ENCODE data around the gene CHMP1B. TPM values are rescaled to one million over a fixed set of nuclear protein-coding genes. Genes with fewer than 3 reads are reported as not detected.

Gene CHMP1B
- total and polyA plus RNA-seq, 9 of the 15 experiments (the other 6 are each of a cell fraction or from before 2014, with no cell fraction given), result 12.3 to 29.9 (median 19.0) TPM

DNA sequence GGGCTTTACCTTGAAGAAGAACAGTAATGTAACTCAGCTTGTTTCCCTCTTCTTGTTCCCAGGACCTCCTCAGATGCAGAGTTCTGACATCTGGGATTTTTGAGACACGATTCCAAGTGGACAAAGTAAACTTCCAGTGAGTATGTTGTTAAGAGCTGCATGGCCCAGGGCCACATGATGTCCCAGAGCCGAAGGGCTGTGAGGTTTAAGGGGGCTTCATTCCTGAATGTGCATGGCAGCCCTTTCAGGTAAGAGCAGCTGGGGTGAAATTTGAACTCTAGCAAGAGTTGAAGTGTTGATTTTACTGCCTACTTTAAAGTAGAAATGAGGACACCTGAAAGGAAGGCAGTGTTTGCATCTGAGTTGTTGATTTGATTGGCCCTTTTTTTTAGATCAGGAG is 13.3 kb downstream of the CHMP1B start (continued):
- TF ChIP-seq, protein P1, sequence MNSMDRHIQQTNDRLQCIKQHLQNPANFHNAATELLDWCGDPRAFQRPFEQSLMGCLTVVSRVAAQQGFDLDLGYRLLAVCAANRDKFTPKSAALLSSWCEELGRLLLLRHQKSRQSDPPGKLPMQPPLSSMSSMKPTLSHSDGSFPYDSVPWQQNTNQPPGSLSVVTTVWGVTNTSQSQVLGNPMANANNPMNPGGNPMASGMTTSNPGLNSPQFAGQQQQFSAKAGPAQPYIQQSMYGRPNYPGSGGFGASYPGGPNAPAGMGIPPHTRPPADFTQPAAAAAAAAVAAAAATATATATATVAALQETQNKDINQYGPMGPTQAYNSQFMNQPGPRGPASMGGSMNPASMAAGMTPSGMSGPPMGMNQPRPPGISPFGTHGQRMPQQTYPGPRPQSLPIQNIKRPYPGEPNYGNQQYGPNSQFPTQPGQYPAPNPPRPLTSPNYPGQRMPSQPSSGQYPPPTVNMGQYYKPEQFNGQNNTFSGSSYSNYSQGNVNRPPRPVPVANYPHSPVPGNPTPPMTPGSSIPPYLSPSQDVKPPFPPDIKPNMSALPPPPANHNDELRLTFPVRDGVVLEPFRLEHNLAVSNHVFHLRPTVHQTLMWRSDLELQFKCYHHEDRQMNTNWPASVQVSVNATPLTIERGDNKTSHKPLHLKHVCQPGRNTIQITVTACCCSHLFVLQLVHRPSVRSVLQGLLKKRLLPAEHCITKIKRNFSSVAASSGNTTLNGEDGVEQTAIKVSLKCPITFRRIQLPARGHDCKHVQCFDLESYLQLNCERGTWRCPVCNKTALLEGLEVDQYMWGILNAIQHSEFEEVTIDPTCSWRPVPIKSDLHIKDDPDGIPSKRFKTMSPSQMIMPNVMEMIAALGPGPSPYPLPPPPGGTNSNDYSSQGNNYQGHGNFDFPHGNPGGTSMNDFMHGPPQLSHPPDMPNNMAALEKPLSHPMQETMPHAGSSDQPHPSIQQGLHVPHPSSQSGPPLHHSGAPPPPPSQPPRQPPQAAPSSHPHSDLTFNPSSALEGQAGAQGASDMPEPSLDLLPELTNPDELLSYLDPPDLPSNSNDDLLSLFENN (IDR thresholded peaks at IDR 0.05; ENCODE audit: low read depth in 2 of 2, low read length in 2 of 2), result no peak
- TF ChIP-seq NUFIP1 (IDR thresholded peaks at IDR 0.05; ENCODE audit: partially characterized antibody) (no peak), CHCHD3 (CRISPR knock-in tag; IDR thresholded peaks at IDR 0.05) (no peak), SRSF3 (IDR thresholded peaks at IDR 0.05; ENCODE audit: insufficient read depth, low read length) (no peak), U2AF1 (optimal IDR thresholded peaks at IDR 0.05; ENCODE audit: low read depth, low read length) (no peak)

DNA sequence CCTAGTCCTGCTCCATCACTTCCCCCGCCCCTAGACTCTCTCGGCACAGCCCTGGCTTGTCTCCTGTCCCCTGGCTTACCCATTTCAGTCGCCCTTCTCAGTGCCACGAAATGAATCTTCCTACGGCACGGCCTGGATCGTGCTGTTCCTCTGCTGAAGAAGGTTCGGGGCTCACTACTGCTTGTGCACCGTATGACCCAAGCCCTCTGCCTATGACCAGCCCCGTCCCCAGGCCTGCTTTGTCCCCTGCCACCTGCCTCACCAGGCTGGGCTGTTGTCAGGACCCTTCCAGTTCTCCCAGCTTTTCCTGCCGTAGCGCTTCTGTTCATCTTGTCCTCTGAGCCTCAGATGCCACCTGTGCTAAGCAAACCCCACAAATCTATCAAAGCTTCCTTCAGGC is 13.9 kb downstream of the CHMP1B start:
- H3K9me1 ChIP-seq (ENCODE audit: control insufficient read depth, insufficient read depth, low read length), result no peaks in the 10 kb centered on the region
- TF ChIP-seq SMARCC2 (IDR thresholded peaks at IDR 0.05; ENCODE audit: low read depth) (no peak), BCL6 (CRISPR knock-in tag; IDR thresholded peaks at IDR 0.05) (no peak), NCOA4 (IDR thresholded peaks at IDR 0.05; ENCODE audit: partially characterized antibody) (no peak), HNRNPH1 (optimal IDR thresholded peaks at IDR 0.05; ENCODE audit: low read depth, low read length) (no peak), SREBF1 (IDR thresholded peaks at IDR 0.05; ENCODE audit: borderline replicate concordance, low read depth, low read length) (no peak), EHMT2 (IDR thresholded peaks at IDR 0.05) (no peak), ZKSCAN8 (CRISPR knock-in tag; IDR thresholded peaks at IDR 0.05) (no peak), MAFK (IDR thresholded peaks at IDR 0.05; ENCODE audit: low read length) (no peak)
- TF ChIP-seq, protein P2, sequence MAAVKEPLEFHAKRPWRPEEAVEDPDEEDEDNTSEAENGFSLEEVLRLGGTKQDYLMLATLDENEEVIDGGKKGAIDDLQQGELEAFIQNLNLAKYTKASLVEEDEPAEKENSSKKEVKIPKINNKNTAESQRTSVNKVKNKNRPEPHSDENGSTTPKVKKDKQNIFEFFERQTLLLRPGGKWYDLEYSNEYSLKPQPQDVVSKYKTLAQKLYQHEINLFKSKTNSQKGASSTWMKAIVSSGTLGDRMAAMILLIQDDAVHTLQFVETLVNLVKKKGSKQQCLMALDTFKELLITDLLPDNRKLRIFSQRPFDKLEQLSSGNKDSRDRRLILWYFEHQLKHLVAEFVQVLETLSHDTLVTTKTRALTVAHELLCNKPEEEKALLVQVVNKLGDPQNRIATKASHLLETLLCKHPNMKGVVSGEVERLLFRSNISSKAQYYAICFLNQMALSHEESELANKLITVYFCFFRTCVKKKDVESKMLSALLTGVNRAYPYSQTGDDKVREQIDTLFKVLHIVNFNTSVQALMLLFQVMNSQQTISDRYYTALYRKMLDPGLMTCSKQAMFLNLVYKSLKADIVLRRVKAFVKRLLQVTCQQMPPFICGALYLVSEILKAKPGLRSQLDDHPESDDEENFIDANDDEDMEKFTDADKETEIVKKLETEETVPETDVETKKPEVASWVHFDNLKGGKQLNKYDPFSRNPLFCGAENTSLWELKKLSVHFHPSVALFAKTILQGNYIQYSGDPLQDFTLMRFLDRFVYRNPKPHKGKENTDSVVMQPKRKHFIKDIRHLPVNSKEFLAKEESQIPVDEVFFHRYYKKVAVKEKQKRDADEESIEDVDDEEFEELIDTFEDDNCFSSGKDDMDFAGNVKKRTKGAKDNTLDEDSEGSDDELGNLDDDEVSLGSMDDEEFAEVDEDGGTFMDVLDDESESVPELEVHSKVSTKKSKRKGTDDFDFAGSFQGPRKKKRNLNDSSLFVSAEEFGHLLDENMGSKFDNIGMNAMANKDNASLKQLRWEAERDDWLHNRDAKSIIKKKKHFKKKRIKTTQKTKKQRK (IDR thresholded peaks at IDR 0.05; ENCODE audit: borderline replicate concordance, low read depth, low read length), result no peak

More for the DNA sequence above, 13.9 kb downstream of the CHMP1B start:
- whole genome bisulfite sequencing (ENCODE audit: insufficient coverage, low coverage, missing lambda C conversion rate), result 22% methylated on average over 12 of the region's 12 CpGs
- DNase-seq (ENCODE audit: extremely low read depth in 1 of 4, low spot score in 3 of 4) (no peak), ATAC-seq (no peak), FAIRE-seq (no peak)
- in situ Hi-C loops (cut with MboI), result no loop called here
- ChIA-PET POLR2A (interaction anchor here (1.3 to 1.4 kb wide), 3 partner anchors 13 to 54 kb away, joined by 3 to 5 read pairs (median 3); no protein-coding TSS in a partner anchor), CTCF (ENCODE audit: low intra/inter-chr PET ratio) (no interaction called here)
- Histone ChIP-seq H3K4me2 (ENCODE audit: insufficient read depth, low read length) (no peak overlapping the region), H3K4me3 (no peak overlapping the region), H3K79me2 (ENCODE audit: control insufficient read depth, insufficient read depth, low read length) (no peaks in the 10 kb centered on the region), H3K9ac (ENCODE audit: insufficient read depth in 1 of 2, low read depth in 2 of 2, low read length in 2 of 2) (no peak overlapping the region), H3K27me3 (ENCODE audit: control insufficient read depth in 2 of 2, insufficient read depth in 2 of 2, low read length in 2 of 2) (peaks cover 2 to 4% of the 10 kb centered on the region in 2 experiments; a peak in 2 of 5 replicates), H3K27ac (ENCODE audit: extremely low read depth, low read depth, low read length) (no peak overlapping the region), H3K9me3 (replicated peaks; ENCODE audit: control insufficient read depth, insufficient read depth, low read depth, low read length) (no peaks in the 10 kb centered on the region), H4K20me1 (replicated peaks; ENCODE audit: control insufficient read depth, insufficient read depth, low read length) (no peaks in the 10 kb centered on the region), H3K4me1 (replicated peaks in 1 of 2; ENCODE audit: control insufficient read depth in 2 of 2, insufficient read depth in 2 of 2, low read length in 2 of 2) (peaks cover 7 to 16% of the 10 kb centered on the region in 2 experiments; a peak in 4 of 5 replicates), H3K36me3 (ENCODE audit: control insufficient read depth, insufficient read depth, low read length) (no peaks in the 10 kb centered on the region), H2AFZ (ENCODE audit: low read depth, low read length) (no peak overlapping the region)
- BruUV-seq (replicated peaks), result no TSS peak
- intact Hi-C loops (cut with micrococcal nuclease), result no loop called here
